Fibroblast of skin of back (primary cell): Measurements from ENCODE around the gene APOBEC3H.

Experiments
- DNase-seq: peaks from one replicate; pipeline ENCODE4 v3.0.0-alpha.2; 2013

The APOBEC3H gene

GRCh38 chr22:39114112-39114511 lies 17.1 kb downstream of the APOBEC3H start:
- no peak for DNase-seq

- no peak for DNase-seq
These were observed 18.5 kb downstream of the APOBEC3H start for GRCh38 chr22:39115570-39115969.

- no peak for DNase-seq
These were observed 19.1 kb downstream of the APOBEC3H start for GRCh38 chr22:39115977-39116621.

- peak; percentile 33 for DNase-seq
These were observed 20.6 kb downstream of the APOBEC3H start for GRCh38 chr22:39117585-39118191.

GRCh38 chr22:39120983-39121382 lies 23.9 kb downstream of the APOBEC3H start:
- no peak for DNase-seq

- DNase-seq: no peak
These were observed 25.9 kb downstream of the APOBEC3H start for GRCh38 chr22:39122772-39123470.

- no peak for DNase-seq
These were observed 26.9 kb downstream of the APOBEC3H start for GRCh38 chr22:39123751-39124581.

- DNase-seq: no peak
These were observed 28.6 kb downstream of the APOBEC3H start for GRCh38 chr22:39125622-39126021.

- no peak for DNase-seq
These were observed 31.5 kb downstream of the APOBEC3H start for GRCh38 chr22:39128508-39128907.

GRCh38 chr22:39129081-39129480 lies 32.0 kb downstream of the APOBEC3H start:
- no peak for DNase-seq

- no peak for DNase-seq
These were observed 32.7 kb downstream of the APOBEC3H start for GRCh38 chr22:39129746-39130145.

GRCh38 chr22:39130152-39130704 lies 33.2 kb downstream of the APOBEC3H start:
- no peak for DNase-seq

GRCh38 chr22:39130892-39131855 lies 34.1 kb downstream of the APOBEC3H start:
- DNase-seq: no peak

GRCh38 chr22:39132281-39132680 lies 35.2 kb downstream of the APOBEC3H start:
- DNase-seq: no peak

GRCh38 chr22:39132871-39133524 lies 36.0 kb downstream of the APOBEC3H start:
- no peak for DNase-seq

GRCh38 chr22:39133871-39134270 lies 36.8 kb downstream of the APOBEC3H start:
- no peak for DNase-seq

- DNase-seq: no peak
These were observed 37.5 kb downstream of the APOBEC3H start for GRCh38 chr22:39134366-39135091.

- peak; percentile 36 for DNase-seq
These were observed 38.2 kb downstream of the APOBEC3H start for GRCh38 chr22:39135092-39135896.

GRCh38 chr22:39136317-39136716 lies 39.3 kb downstream of the APOBEC3H start:
- DNase-seq: no peak
